NCI-H1694 treated with DMSO at 0.1 percent for 48 hours (cell line): ENCODE data around the gene GNG2.

ENCODE experiments used
- DNase-seq: peaks from one replicate; lab custom pipeline; 2025; lab: John Stamatoyannopoulos, UW

Gene GNG2

DNA sequence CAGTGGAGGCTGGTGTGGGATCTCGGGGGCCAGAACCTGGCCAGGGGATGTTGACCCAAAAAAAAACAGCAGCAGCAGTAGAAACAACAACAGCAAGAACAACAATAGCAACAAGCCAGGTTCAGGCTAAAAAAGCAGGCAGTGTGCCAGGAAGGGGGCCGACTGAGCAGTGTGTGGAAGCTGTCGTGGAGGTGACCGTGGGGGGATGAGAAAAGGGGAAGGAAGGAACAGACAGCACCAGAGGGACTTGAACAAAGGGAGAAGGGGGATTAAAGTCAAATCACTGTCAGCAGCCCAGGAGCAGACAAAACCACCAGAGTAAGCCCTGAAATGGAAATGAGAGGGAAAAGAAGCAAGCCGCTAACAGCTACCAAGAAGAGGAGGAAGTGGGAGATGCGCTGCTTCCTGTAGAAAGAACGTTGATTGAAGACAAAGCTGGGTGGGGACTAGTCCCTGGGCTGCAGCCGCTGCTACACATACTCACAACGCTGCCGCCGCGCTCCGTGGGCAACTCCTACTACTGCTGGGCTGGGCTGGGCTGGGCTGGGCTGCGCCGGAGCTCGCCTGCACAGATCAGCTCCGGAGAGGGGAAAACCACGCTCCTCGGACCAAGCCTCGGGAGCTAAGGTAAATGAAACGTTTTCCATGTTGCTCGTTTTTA, at the start of gene GNG2:
Gene GNG2, plus strand, starts transcription at position 449 of the 661 bp plus-strand sequence. CDS start 90,067 bp downstream, outside the sequence.
- DNase-seq = peak; percentile 72

DNA sequence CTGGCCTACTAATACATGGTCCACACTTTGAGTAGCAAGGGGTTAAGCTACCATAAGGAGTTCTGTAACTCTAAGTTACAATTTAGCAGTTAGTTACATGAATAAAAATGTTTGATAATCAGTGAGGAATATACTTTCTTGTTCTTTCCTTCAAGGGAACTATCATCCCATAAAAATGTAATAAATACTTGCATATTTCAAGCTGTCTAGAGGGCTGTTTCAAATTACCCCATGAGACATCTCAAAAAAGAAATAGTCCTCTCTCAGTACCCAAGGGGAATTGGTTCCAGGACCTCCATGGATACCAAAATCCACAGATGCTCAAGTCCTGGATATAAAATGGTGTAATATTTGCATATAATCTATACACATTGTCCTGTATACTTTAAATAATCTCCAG, 48.7 kb upstream of the GNG2 start:
- no peak for DNase-seq

DNA sequence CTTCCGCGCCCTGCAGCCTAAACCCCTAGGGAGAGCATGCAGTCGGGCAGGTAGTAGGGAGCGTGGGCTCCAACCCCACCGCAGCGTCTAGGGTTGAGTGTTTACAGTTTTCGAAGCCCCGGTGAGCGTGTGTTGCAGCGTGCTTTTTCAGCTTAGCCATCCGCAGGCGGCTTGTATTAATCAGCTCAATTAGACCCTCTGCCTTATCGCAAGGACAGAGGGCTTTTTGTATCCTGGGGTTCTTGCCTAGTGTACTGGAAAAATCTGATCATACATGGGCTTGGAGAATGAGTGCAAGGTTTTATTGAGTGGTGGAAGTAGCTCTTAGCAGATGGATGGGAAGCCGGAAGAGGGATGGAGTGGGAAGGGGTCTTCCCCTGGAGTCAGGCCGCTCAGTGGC, 44.4 kb upstream of the GNG2 start:
- DNase-seq = no peak

DNA sequence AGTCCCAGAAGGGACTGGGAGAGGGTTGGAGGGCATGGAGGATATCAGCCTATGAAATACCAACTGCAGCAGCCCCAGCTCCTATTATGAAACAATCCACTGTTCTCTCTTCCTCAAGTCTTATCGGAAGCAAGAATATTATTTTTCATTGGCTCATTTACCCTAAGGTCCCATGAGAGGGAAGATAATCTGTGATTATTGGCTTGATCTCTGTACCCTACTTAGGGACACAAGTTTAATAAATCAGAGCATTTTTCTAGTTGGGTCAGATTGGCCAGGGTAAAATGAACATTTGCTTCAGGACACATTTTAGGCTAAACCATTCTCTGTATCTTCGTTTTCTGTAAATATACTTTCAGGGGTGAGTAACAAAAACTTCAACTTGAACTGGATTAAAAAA, 43.1 kb upstream of the GNG2 start:
- no peak for DNase-seq

DNA sequence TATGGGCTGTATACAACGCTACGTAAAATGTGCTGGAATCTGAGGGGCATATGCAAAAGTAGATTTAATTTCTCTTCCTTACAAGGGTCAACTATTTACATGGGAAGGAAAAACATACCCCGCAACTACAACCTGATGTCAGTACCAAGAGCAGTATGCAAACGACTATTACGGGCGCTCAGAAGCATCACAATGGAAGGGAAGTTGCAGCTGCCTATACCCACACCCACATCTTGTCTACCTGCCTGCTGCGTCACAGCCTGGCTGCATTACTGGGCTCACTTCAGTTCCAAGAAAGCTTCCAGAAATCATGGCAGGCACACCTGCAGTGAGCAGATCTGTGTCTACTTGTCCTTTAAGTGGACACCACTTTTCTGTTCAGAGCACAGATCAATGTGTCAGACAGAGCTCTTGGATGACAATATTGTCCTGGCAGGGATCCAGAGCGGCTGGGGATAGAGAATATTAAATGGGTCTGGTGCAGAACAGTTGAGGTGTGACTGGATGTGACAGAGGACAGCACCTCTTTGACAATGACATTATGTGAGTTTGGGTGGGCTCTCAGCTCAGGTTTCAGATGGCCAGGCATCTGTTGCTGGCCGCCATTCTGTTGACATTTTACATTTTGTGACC, 41.5 kb upstream of the GNG2 start:
- no peak for DNase-seq

DNA sequence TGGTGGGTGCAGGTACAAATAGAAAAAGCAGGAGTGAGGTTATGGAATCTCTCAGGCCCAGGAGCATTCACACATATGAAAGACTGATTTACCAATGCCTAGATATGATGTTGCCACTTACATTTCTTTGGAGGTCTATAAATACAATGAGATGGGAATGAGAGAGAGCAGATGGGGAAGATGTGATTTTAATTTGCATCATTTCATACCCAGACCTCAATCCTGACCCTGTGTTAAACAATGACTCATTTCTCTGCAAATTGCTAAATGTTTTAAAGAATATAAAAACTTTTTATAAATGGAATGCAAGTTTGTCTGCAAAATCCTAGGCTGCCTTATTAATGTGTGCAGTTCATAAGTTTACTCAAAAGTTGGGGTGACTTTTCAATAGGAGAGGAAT, 38.6 kb upstream of the GNG2 start:
- DNase-seq = no peak

DNA sequence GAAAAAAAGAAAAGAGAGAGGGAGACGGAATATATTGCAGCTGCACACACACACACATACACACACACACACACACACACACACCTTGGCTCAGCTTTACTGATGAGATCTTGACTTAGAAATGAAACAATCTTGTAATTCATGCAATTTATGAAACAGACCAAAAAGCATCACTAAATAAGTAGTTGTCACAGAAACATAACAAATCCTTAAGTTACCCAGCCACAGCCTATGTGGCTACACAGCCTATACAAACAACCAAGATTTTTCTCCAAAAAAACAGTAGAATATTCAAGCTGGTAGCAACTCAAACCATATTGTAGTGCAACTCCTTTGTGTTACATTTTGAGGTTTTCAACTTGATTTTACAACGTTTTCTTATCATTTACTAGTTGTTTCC, 37.9 kb upstream of the GNG2 start:
- no peak for DNase-seq

DNA sequence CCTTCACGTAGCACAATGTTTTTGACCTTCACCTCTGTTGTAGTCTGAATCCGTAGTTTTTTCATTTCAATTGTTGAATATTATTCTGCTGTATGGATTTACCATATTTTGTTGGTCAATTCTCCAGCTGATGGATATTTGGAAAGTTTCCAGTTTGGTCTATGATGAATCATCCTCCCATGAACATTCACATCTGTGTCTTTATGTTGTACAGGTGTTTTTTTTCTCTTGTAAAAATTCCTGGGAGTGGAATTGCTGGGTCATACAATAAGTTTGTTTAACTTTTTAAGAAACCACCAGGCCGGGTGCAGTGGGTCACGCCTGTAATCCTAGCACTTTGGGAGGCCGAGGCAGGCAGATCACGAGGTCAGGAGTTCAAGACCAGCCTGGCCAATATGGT, 36.7 kb upstream of the GNG2 start:
- DNase-seq = no peak

DNA sequence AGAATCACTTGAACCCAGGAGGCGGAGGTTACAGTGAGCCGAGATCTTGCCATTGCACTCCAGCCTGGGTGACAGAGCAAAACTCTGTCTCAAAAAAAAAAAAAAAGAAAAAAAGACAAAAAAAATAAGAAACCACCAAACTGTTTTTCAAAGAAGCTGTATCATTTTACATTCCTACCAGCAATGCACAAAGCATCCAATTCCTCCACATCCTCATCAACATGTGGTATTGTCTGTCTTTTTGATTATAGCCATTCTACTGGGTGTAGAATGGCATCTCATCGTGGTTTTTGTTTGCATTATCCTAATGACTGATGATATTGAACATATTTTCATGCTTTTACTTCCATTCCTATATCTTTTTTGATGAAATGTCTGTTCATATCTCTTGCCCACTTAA, 36.2 kb upstream of the GNG2 start:
- no peak for DNase-seq

DNA sequence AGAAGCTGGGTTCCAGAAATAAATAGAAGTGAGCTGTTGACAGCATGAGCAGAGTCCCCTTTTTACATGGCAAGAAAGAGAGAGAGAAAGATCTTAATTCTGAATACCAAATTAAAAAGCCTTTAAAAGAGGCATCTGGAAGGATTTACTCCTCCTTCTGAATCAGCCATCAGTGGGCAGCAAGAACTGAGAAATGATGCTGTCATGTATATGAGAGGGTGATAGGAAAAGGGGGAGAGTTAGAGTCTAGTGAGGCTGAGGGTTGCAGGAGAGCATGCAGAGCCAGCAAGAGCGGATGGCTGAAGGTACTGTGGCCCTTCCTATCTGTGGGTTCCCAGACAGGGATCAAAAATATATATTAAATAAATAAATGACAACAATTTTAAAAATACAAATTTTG, 34.5 kb upstream of the GNG2 start:
- DNase-seq = no peak

DNA sequence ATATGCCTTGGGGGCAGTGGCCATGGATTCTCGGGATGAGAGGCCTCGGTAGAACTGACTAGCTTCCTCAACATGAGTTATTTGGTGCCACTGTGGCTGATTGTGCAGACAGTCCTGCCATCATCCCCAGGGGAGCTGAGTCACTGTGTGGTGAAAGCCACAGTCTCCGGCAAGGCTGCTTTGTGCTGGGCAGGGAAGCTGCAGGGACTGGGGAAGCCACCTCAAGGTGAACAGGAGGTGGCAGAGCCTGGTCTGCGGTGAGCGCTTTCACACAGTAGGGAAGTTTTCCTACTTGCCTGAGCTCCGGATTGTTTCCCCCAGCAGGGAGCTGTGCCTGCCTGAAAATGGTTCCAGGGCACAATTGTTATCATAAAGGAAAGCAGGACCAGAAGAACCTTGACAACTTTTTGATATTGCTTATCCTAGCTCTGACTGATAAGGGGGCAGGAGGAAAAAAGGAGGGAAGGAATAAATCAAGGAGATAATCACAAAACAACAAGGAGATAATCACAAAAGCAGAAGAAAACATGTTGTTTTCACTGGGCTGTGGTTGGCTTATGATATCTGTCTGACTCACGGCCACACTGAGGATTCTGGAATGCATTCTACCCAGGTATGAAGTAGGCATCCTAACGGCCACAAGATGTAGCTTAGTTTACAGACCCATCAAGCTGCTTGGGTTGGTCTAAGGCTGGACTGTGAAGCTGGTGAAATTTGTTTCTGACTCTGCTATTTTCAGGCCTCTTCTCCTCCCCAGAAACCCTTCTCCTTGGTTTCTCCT, 32.2 kb upstream of the GNG2 start:
- DNase-seq = no peak

DNA sequence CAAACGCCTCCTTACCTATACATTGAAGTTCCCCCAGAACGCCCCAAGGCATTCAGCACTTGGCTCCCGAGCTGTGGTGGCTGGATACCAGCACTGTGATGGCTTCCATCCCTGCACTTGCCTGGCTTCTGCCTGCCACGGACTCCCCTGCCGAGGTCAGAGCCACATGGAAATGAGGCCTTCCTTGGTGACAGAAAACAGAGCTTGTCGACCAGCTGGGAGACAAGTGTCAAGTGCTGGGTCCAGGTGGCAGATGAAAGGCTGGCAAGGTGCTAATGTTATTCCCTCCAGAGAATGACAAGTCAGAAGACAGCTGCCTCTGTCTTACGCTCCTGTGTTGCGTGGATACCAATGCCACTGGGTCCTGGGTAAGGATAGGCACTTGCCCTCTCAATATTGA, 26.2 kb upstream of the GNG2 start:
- DNase-seq = no peak

DNA sequence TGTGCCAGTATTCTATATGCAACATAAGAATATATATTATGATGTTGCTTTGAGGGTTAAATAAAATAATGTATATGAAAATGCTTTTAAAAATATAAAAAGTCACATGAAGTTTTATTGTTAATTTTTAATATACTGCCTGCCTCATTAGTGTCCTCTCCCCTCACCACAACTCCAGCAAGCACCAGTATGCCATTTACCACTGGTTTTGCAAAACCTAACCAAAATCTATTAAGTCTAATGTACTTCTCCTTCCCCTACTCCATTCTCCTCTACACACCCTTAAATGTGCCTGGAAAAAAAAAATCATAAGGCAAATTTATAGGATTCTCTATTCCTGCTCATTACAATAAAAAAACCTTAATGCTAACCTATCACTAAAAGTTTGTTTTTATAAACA, 24.0 kb upstream of the GNG2 start:
- no peak for DNase-seq

DNA sequence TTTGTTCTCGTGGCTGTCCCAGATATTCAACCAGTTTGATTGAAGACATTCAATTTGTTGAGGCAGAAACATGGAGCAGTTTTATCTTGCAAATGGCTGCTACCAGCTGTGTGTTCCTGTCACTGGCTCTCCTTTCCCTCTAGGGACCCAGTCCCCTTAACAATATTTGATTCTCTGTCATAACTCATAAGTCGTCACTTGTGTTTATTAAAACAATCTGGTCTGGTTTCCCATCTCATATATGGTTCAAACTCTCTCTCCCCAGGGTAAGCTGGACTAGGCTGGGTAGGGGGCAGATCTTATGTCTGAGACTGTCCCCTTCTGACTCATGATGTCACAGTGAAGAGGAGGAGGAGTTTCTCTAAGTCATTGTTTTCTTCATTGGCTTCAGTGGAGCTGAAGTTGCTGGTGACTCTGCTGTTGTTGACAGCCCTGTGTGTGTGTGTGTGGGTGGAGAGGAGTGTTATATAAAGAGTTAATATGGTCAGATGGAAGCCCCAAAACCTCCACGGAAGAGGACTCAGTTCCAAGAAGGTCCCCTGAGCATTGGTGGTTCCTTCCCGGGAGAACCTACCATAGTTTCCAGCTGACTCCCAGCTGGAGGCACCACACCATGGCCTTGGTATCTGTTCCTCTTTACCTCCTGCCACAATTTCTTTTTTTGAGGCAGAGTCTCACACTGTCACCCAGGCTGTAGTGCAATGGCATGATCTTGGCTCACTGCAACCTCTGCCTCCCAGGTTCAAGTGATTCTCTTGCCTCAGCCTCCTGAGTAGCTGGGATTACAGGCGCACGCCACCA, 16.1 kb upstream of the GNG2 start:
- DNase-seq = no peak

DNA sequence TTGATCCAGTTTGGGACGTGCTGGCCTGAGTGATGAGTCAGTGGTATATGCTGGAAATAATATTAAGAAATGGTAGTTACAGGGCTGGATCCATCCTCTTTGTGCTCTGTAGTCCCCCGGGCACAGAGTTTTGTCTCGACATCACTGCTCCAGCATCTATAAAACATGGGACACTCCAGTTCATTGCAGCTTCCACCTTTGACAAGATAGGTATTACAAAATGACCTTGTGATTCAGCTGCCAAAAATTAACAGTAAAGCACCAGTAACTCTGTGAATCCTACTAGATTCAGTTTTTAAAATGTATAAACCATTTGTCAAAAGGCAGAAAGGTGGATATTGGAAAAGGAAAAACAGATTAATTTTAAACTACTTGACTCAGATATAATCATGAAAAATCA, 14.6 kb upstream of the GNG2 start:
- no peak for DNase-seq

DNA sequence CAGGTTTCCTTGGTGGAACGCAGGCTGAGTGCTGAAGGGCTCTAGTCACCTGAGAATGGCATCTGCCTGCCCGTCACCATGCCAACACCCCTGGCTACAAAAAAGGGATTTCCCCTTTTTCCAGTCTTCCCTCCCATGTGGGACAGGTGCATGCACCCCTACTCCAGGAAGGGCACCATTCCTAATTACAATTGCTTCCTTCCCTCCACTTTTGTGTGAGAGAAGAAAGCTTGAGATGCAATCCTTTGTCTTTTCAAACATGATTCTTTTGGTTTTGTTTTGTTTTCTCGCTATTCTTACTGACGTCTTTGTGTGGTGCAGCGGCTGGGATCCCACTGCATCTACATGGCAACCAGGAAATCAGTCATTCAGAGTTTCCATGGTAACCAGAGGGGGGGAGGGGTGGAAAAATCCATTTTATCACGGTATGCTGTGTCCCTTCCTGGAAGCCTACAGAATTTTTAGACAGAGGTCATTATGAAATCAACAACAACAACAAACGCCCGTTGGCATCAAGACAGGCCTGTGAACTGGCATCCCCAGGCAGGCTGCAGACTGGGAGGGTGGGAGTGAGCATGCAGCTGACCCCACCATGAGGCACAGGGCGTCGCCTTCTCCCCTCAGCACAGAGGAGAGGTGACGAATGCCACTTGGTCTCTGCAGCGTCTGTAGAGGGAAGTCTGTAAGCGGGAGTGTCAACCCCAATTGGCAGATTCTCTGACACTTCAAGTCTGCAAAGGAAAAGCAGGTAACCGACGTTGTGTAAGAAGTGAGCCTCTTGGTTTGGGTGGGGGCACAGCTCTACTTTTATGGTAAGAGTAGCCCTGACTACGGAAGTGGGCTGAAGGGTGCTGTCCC, 13.6 kb upstream of the GNG2 start:
- no peak for DNase-seq

DNA sequence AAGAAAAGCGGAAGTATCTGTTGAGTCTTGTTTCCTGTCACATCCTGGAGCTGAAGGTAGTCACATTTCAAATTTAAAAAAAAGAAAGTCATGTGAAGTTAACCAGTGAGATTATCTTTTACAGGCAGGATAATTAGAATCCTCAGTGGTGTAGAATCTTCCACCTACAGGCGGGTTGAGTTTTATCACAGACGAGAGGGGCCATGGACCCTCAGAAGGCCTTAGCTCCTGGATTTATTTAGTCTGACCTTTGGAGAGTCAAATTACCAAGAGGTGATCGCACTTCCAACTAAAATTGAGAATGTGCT, 13.0 kb upstream of the GNG2 start:
- DNase-seq = no peak

DNA sequence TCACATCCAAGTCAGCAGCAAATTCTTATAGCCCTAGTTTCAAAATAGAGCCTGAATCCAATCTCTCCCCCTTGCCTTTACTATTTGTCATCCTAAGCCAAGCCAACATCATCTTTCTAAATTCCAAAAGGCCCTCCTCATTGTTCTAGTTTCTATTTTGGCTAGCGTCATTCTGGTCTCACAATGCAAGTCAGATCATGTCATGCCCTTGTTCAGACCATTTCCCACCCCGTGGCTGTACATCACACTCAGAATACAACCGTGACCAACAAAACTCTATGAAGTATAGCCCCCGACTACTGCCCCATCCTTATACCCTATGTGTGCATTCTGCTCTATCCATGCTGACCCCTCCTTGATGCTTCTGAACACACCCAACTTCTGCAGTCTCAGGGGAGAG, 12.3 kb upstream of the GNG2 start:
- DNase-seq = no peak

DNA sequence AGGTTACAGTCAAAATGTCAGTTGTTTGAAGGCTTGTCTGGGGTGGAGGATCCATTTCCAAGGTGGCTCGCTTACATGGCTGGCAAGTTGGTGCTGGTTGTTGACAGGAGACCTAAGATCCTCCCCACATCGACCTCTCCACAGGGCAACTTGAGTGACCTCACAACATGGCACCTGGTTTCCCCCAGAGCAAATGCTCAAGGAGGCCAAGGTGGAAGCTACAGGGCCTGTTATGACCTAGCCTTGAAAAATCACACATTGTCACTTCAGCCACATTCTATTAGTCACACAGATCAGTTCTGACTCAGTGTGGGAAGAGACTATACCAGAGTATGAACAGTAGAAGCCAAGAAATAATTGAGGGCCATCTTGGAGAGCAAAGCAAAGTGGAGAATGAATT, 11.3 kb upstream of the GNG2 start:
- DNase-seq = no peak

DNA sequence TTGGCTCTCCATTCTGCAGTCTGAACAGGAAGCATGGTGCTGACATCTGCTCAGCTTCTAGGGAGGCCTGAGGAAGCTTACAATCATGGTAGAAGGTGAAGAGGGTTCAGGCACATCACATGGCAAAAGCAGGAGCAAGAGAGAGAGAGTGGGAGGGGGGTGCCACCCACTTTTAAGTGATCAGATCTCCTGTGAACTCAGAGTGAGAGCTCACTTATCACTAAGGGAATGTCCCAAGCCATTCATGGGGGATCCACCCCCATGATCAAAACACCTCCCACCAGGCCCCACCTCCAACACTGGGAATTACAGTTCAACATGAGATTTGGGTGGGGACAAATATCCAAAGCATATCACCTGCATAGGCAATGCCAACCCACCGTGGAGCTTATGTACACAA, 9.8 kb upstream of the GNG2 start:
- DNase-seq = no peak

DNA sequence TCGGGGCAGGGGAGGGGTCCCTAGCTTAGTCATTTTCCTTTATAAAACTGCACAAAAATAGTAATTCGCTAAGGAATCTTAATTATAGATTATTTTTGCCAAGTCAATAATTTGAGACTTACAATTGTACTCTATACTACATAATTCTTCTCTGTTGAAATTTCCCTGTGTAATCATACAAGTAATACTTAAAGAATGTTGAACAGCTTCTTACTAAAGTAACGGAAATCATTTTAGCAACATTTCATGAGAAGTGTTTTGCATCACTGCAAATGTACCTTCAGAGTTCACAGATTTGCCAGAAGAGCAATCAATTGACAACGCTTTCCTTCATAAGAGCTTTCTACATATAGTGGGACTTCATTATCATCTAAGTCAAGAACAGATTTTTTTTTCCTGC, 7.9 kb upstream of the GNG2 start:
- no peak for DNase-seq

DNA sequence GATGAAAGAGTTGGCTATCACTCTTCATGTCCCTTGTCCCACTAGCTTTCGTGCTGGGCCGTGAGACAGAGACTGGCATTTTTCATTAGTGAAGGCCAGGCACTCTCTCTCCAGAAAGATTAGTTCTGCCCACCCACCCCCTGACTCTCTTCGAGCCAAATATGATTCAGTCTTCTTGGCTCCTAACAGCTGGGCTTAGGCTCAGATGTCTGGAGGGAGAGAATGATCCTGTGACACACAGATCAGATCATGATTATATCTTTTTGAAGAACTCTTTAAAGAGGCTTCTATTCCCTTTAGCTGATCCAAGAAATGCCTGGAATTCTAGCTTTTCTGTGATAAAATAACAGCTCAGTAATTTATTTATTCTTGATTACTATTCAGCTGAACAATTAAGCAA, 5.2 kb upstream of the GNG2 start:
- no peak for DNase-seq
